ENCODE measurements around the gene EIF4E2. TPM values are rescaled to one million over a fixed set of nuclear protein-coding genes. Genes with fewer than 3 reads are reported as not detected.

Gene EIF4E2
- total RNA-seq, 4 donors from 2014 or later = 26.6 to 54.2 (median 34.1) TPM

GRCh38 chr2:232516551-232516950 is 33.9 kb upstream of the EIF4E2 start:
- Histone ChIP-seq H3K4me1 (no peaks in the 10 kb centered on the region), H3K9me3 (no peaks in the 10 kb centered on the region), H3K36me3 (no peaks in the 10 kb centered on the region), H3K27me3 (peaks cover 39% of the 10 kb centered on the region), H3K4me3 (no peak overlapping the region), H3K27ac (no peak overlapping the region)
- WGBS = 81% methylated on average over 3 of the region's 3 CpGs
- no peak for DNase-seq (ENCODE audit: low spot score in 2 of 2)
- TF ChIP-seq, protein P1, sequence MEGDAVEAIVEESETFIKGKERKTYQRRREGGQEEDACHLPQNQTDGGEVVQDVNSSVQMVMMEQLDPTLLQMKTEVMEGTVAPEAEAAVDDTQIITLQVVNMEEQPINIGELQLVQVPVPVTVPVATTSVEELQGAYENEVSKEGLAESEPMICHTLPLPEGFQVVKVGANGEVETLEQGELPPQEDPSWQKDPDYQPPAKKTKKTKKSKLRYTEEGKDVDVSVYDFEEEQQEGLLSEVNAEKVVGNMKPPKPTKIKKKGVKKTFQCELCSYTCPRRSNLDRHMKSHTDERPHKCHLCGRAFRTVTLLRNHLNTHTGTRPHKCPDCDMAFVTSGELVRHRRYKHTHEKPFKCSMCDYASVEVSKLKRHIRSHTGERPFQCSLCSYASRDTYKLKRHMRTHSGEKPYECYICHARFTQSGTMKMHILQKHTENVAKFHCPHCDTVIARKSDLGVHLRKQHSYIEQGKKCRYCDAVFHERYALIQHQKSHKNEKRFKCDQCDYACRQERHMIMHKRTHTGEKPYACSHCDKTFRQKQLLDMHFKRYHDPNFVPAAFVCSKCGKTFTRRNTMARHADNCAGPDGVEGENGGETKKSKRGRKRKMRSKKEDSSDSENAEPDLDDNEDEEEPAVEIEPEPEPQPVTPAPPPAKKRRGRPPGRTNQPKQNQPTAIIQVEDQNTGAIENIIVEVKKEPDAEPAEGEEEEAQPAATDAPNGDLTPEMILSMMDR (IDR thresholded peaks at IDR 0.05) = no peak
- TF ChIP-seq EP300 (IDR thresholded peaks at IDR 0.05) (no peak), POLR2AphosphoS5 (IDR thresholded peaks at IDR 0.05) (no peak), POLR2A (IDR thresholded peaks at IDR 0.05) (no peak)

DNA sequence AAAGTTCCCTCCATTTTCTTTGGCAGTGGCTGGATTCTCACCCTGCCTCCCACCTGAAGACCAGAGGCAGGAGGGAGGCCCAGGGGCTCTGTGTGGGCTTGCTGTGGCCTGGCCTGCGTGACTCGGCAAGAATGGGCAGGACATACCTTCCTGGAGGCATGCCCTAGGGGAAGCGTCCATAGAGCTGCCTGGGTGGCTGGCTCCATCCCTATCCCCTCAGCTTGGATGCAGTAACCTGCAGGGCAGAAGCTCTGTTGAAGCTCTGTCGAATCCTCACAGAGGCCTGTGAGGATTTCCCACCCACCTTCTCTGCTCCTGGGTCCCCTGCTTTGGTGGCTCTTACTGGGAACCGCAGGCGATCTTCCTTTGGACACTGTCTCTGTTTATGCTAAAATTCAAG is 31.6 kb upstream of the EIF4E2 start:
- Histone ChIP-seq H3K36me3 (no peaks in the 10 kb centered on the region), H3K4me3 (no peak overlapping the region), H3K27me3 (peaks cover 58% of the 10 kb centered on the region), H3K9me3 (no peaks in the 10 kb centered on the region), H3K27ac (no peak overlapping the region), H3K4me1 (peaks cover 22% of the 10 kb centered on the region)
- TF ChIP-seq EP300 (IDR thresholded peaks at IDR 0.05) (no peak), POLR2A (IDR thresholded peaks at IDR 0.05) (no peak), POLR2AphosphoS5 (IDR thresholded peaks at IDR 0.05) (no peak)
- TF ChIP-seq, protein P1 (IDR thresholded peaks at IDR 0.05) = no peak
- WGBS = 83% methylated on average over 2 of the region's 6 CpGs
- no peak for DNase-seq (ENCODE audit: low spot score in 2 of 2)

DNA sequence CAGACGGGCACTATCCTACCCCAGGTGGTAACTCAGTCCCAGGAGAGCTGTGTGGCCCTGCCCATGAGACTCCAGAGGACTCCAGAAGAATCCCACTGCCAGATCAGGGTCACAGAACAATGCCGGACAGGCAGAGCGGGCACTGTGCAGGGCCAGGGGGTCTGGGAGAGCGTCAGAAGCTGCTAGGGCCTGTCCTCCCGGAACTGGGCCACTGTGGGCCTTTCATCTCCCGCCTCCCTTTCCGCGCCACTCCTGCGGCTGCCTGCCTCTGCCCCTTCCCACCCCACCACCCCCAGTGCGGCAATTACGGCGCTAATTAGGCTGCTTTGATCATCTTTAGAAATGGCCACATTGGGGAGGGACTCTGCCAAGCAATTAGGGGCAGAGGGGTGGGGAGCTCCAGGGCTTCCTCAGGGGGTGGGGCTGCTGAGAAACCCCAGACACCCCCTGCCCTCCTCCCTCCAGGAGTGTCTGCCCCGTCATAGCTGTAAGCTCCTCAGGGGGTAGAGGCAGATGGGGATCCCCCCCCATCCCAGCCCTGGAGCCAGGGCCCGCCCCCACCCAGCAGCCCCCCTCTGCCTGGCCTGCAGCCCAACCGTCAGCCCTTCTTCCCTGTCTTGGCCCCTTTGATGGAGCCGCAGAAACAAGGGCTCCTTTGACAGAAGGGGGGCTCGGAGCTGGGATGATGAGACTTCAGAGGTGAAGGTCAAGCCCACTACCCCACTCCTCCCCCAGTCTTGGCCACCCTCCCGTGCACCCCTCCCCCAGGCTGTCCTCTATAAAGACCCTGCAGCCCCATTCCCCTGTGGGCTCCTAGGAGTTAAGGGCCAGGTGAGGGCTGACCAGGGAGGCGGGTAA is 30.7 kb upstream of the EIF4E2 start, which contains the start of gene PRSS56:
Gene PRSS56 (plus strand): TSS at position 808 of the 858 bp plus-strand sequence. CDS start 211 bp downstream, outside the sequence.
- no peaks in the 10 kb centered on the region for H3K9me3 ChIP-seq
- TF ChIP-seq POLR2AphosphoS5 (IDR thresholded peaks at IDR 0.05) = no peak
- no peak for TF ChIP-seq EP300 (IDR thresholded peaks at IDR 0.05)
- TF ChIP-seq, protein P1 (IDR thresholded peaks at IDR 0.05) = no peak
- TF ChIP-seq POLR2A (IDR thresholded peaks at IDR 0.05) = no peak
- H3K36me3 ChIP-seq = no peaks in the 10 kb centered on the region
- H3K4me3 ChIP-seq = no peak within 1 kb of the TSS
- H3K27me3 ChIP-seq = peaks cover 68% of the 10 kb centered on the region
- 62% methylated on average over 18 of the region's 19 CpGs for WGBS
- no peak within 1 kb of the TSS for H3K27ac ChIP-seq
- DNase-seq (ENCODE audit: low spot score in 2 of 2) = no peak
- H3K4me1 ChIP-seq = peaks cover 28% of the 10 kb centered on the region

DNA sequence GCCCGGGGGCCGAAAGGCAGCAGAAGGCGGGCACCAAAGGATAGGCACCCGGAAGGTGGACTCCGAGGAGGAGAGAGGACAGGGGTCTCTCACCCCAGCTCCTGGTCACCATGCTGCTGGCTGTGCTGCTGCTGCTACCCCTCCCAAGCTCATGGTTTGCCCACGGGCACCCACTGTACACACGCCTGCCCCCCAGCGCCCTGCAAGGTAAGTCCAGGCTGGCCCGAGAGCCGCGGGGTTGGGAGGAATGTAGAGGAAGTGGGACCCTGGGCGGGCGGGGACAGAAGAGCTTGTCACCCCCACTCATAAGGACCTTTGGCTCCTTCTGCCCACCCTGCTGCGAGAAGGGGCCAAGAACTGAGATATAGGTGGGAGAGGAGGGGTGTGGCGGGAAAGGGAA is 30.0 kb upstream of the EIF4E2 start:
- Histone ChIP-seq H3K36me3 (no peaks in the 10 kb centered on the region), H3K27ac (no peak overlapping the region), H3K4me3 (no peak overlapping the region), H3K27me3 (peaks cover 74% of the 10 kb centered on the region), H3K4me1 (peaks cover 30% of the 10 kb centered on the region), H3K9me3 (no peaks in the 10 kb centered on the region)
- no peak for DNase-seq (ENCODE audit: low spot score in 2 of 2)
- TF ChIP-seq EP300 (IDR thresholded peaks at IDR 0.05) (no peak), POLR2A (IDR thresholded peaks at IDR 0.05) (no peak), POLR2AphosphoS5 (IDR thresholded peaks at IDR 0.05) (no peak)
- TF ChIP-seq, protein P1 (IDR thresholded peaks at IDR 0.05) = no peak
- WGBS = 65% methylated on average over 15 of the region's 15 CpGs

- Histone ChIP-seq H3K4me3 (no peak overlapping the region), H3K27ac (no peak overlapping the region), H3K4me1 (peaks cover 35% of the 10 kb centered on the region), H3K9me3 (no peaks in the 10 kb centered on the region), H3K36me3 (no peaks in the 10 kb centered on the region), H3K27me3 (peaks cover 80% of the 10 kb centered on the region)
- DNase-seq (ENCODE audit: low spot score in 2 of 2) = no peak
- WGBS = 91% methylated on average over 11 of the region's 14 CpGs
- TF ChIP-seq POLR2AphosphoS5 (IDR thresholded peaks at IDR 0.05) (no peak), POLR2A (IDR thresholded peaks at IDR 0.05) (no peak), EP300 (IDR thresholded peaks at IDR 0.05) (no peak)
- TF ChIP-seq, protein P1 (IDR thresholded peaks at IDR 0.05) = no peak
Observed at GRCh38 chr2:232521098-232521497, 29.4 kb upstream of the EIF4E2 start.
